A673 (cell line): ENCODE results near the gene SPATA31D3. TPM values are rescaled to one million over a fixed set of nuclear protein-coding genes. Genes with fewer than 3 reads are reported as not detected.

Experiments
- BruUV-seq: library from RNA; stranded (reverse); fragments of 400-500 nt; replicated peaks from 2 replicates; lab custom pipeline; 2021; lab: Mats Ljungman, UMichigan
- CTCF ChIA-PET: fragments of 300-600 bp; sonication (Branson Sonifier 250); formaldehyde crosslinking; loops from one replicate; lab custom pipeline; 2022; ENCODE audit warnings: antibody characterized with exemption; lab: Charles Lee
- POLR2A ChIA-PET: fragments of 300-600 bp; sonication (Branson Sonifier 250); formaldehyde crosslinking; loops from one replicate; lab custom pipeline; 2022; ENCODE audit warnings: antibody characterized with exemption; ENCODE audit not compliant: low non-redundant PET; lab: Charles Lee
- DNase-seq: peaks from one replicate; pipeline ENCODE4 v3.0.0-alpha.2; 2015; ENCODE audit warnings: low spot score
- H3K27ac ChIP-seq: fragments of 200-600 bp; sonication (generic); 2 replicates; pipeline ENCODE4 v1.5.1; 2016; ENCODE audit warnings: mixed run types, low read depth, mild to moderate bottlenecking, mixed read lengths, antibody characterized with exemption, low read length; ENCODE audit not compliant: poor library complexity, severe bottlenecking
- H3K27me3 ChIP-seq: fragments of 200-600 bp; sonication (generic); replicated peaks from 2 replicates; pipeline ENCODE4 v1.6.1; 2017; ENCODE audit warnings: mixed run types, low read depth, mild to moderate bottlenecking, mixed read lengths, antibody characterized with exemption, low read length; ENCODE audit not compliant: insufficient read depth, poor library complexity
- H3K36me3 ChIP-seq: fragments of 200-600 bp; sonication (generic); 2 replicates; pipeline ENCODE4 v1.6.1; 2016; ENCODE audit warnings: mixed run types, mild to moderate bottlenecking, mixed read lengths, antibody characterized with exemption, low read length; ENCODE audit not compliant: insufficient read depth, poor library complexity, severe bottlenecking
- H3K4me1 ChIP-seq: fragments of 200-600 bp; sonication (generic); 2 replicates; pipeline ENCODE4 v1.6.1; 2017; ENCODE audit warnings: mixed run types, mild to moderate bottlenecking, mixed read lengths, antibody characterized with exemption, low read length; ENCODE audit not compliant: insufficient read depth, poor library complexity, severe bottlenecking
- H3K4me3 ChIP-seq: fragments of 200-600 bp; sonication (generic); 2 replicates; pipeline ENCODE4 v1.5.1; 2016; ENCODE audit warnings: low read depth, mixed run types, mild to moderate bottlenecking, mixed read lengths, low read length; ENCODE audit not compliant: poor library complexity, severe bottlenecking
- H3K9me3 ChIP-seq: fragments of 200-600 bp; sonication (generic); 2 replicates; pipeline ENCODE4 v1.6.1; 2016; ENCODE audit warnings: mixed run types, low read depth, mild to moderate bottlenecking, mixed read lengths, antibody characterized with exemption, low read length; ENCODE audit not compliant: poor library complexity, severe bottlenecking
- EZH2 ChIP-seq: fragments of 200-600 bp; sonication (generic); IDR thresholded peaks from 2 replicates; pipeline ENCODE4 v1.6.1; 2017; ENCODE audit warnings: borderline replicate concordance, low read depth, mild to moderate bottlenecking, mixed read lengths, antibody characterized with exemption, low read length; ENCODE audit not compliant: poor library complexity, severe bottlenecking
- intact Hi-C: fragments of 100-400 bp; cut with micrococcal nuclease; formaldehyde crosslinking; loops from one replicate; pipeline ENCODE4 v1.10.0; 2022; ENCODE audit not compliant: unreplicated experiment
- total RNA-seq: library from RNA; stranded (reverse); gene quantifications from 2 replicates; pipeline ENCODE4 v1.2.3, GENCODE V29; 2021
- TF ChIP-seq, protein P1 (sequence below): fragments of 300-800, 200-600 bp; sonication (generic); conservative IDR thresholded peaks from 2 replicates; pipeline ENCODE4 v1.5.1; 2017; ENCODE audit warnings: low read depth, mild to moderate bottlenecking, antibody characterized with exemption, low read length, moderate library complexity, mixed read lengths

SPATA31D3 gene
- total RNA-seq, 1 experiment from 2014 or later, result not detected

DNA sequence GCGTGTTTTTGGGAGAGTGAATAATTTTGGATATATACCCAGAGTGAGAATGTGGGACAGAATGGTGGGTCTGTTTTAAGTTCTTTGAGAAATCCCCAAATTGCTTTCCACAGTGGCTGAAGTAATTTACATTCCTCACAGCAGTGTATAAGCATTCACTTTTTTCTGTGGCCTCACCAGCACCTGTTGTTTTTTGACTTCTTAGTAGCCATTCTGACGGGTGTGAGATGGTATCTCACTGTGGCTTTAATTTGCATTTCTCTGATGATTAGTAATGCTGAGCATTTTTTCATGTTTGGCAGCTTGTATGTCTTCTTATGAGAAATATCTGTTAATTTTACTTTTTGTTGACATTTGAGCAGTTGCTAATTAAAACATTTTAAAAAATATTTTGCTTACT lies 35.9 kb downstream of the SPATA31D3 start:
- no TSS peak for BruUV-seq
- Histone ChIP-seq H3K4me3 (no peak overlapping the region), H3K4me1 (no peaks in the 10 kb centered on the region), H3K27me3 (no peaks in the 10 kb centered on the region), H3K9me3 (no peaks in the 10 kb centered on the region), H3K36me3 (no peaks in the 10 kb centered on the region), H3K27ac (no peak overlapping the region)
- intact Hi-C loops, result no loop called here
- ChIA-PET POLR2A (no interaction called here), CTCF (no interaction called here)
- no peak for DNase-seq
- no peak for TF ChIP-seq EZH2
- TF ChIP-seq, protein P1, sequence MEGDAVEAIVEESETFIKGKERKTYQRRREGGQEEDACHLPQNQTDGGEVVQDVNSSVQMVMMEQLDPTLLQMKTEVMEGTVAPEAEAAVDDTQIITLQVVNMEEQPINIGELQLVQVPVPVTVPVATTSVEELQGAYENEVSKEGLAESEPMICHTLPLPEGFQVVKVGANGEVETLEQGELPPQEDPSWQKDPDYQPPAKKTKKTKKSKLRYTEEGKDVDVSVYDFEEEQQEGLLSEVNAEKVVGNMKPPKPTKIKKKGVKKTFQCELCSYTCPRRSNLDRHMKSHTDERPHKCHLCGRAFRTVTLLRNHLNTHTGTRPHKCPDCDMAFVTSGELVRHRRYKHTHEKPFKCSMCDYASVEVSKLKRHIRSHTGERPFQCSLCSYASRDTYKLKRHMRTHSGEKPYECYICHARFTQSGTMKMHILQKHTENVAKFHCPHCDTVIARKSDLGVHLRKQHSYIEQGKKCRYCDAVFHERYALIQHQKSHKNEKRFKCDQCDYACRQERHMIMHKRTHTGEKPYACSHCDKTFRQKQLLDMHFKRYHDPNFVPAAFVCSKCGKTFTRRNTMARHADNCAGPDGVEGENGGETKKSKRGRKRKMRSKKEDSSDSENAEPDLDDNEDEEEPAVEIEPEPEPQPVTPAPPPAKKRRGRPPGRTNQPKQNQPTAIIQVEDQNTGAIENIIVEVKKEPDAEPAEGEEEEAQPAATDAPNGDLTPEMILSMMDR, result no peak

DNA sequence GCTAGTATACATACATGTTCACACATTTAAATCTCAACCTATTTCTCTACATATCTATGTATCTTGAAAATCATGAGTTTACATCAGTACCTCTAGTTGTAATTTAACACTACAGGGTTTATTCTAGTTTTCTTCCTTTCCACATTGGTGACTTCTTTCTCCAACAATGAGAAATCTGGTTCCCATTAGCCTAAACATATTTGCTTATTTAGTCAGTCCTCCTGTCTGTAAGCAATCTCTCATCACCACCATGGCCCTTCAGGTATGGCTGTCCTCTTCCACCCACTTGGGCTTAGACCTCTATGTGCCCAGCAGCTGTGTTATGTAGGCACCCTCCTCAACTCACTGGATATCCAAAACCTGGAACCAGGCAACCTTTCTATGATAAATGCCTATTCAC lies 37.3 kb downstream of the SPATA31D3 start:
- Histone ChIP-seq H3K27ac (no peak overlapping the region), H3K4me3 (no peak overlapping the region), H3K36me3 (no peaks in the 10 kb centered on the region), H3K4me1 (no peaks in the 10 kb centered on the region), H3K27me3 (peaks cover 5% of the 10 kb centered on the region), H3K9me3 (no peaks in the 10 kb centered on the region)
- BruUV-seq, result no TSS peak
- intact Hi-C loops, result no loop called here
- POLR2A ChIA-PET, result no interaction called here
- DNase-seq, result no peak
- CTCF ChIA-PET, result no interaction called here
- no peak for TF ChIP-seq EZH2
- TF ChIP-seq, protein P1, result no peak

DNA sequence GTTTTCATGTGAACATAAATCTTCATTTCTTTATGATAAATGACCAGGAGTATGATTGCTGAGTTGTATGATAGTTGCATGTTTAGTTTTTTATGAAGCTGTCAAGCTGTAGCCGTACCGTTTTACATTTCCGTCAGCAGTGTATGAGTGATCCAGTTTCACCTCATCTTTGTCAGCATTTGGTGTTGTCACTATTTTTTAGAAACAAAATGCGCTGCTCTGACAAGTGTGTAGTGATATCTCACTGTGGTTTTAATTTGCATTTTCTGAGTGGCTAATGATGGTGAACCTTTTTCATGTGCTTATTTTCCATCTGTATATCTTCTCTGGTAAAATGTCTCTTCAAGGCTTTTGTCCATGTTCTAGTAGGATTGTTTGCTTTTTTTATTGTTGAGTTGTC lies 38.6 kb downstream of the SPATA31D3 start:
- no peaks in the 10 kb centered on the region for H3K9me3 ChIP-seq
- POLR2A ChIA-PET, result no interaction called here
- H3K4me3 ChIP-seq, result no peak overlapping the region
- H3K27me3 ChIP-seq, result peaks cover 5% of the 10 kb centered on the region
- H3K4me1 ChIP-seq, result no peaks in the 10 kb centered on the region
- no peaks in the 10 kb centered on the region for H3K36me3 ChIP-seq
- TF ChIP-seq, protein P1, result no peak
- TF ChIP-seq EZH2, result no peak
- DNase-seq, result no peak
- H3K27ac ChIP-seq, result no peak overlapping the region
- CTCF ChIA-PET, result no interaction called here
- BruUV-seq, result no TSS peak
- intact Hi-C loops, result no loop called here
